Endometrial microvascular endothelial cells (primary cell): ENCODE data around the gene GHR. TPM values are rescaled to one million over a fixed set of nuclear protein-coding genes. Genes with fewer than 3 reads are reported as not detected.
"Not testable (repeated sequence)": the region's sequence is repeated elsewhere in the genome, so short reads cannot be mapped to it uniquely, and the experiment has no call there.

Experiments
- in situ Hi-C: cut with HindIII; loops from 2 replicates; pipeline ENCODE4 v1.10.0; 2017; ENCODE audit warnings: low sequenced_read_pairs, low pct_unique_long_range_greater_than_20kb; ENCODE audit errors: inconsistent ontology term
- total RNA-seq: library from RNA; depleted of rRNA; stranded (reverse); fragments of >200 nt; gene quantifications from one replicate; pipeline ENCODE4 v1.2.3, GENCODE V29; 2015; ENCODE audit errors: inconsistent ontology term

GHR gene
- total RNA-seq, 1 donor from 2014 or later, result 2.2 TPM

DNA sequence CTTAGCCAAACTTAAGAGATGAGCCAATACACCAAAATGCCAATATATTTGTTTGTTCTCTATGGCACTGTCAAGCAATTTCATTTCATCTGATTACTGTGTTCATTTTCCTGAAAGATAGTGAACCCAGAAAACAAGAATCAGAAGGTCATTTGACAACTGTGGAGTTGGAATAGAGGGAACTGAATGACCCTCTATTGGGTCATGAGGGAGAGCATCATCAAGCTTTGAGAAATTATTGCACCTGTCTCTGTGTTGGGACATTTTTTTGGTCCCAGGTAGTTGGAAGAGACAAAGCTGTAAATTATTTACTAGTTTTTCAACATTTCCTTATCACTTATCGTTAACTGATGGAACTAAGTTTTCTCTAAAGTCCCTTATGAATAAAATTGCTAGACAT is 129.4 kb downstream of the GHR start:
- in situ Hi-C loops, result no loop called here

DNA sequence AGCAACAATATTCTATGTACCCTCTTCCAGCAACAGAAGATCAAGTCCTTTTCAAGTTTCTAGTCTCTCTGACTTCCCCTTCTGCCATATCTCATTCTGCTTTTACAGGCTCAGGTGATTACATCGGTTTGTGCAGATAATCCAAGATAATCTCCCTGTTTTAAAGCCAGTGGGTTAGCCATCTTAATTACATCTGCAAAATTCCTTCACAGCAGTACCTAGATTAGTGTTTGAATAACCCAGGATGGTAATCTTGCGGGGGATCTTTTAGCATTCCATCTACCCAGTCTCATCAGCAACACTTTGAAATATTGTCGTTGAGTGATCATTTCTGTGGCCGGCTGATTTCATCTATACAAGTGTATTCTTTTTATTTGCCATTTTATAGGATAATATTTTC is 130.2 kb downstream of the GHR start:
- in situ Hi-C loops, result no loop called here

DNA sequence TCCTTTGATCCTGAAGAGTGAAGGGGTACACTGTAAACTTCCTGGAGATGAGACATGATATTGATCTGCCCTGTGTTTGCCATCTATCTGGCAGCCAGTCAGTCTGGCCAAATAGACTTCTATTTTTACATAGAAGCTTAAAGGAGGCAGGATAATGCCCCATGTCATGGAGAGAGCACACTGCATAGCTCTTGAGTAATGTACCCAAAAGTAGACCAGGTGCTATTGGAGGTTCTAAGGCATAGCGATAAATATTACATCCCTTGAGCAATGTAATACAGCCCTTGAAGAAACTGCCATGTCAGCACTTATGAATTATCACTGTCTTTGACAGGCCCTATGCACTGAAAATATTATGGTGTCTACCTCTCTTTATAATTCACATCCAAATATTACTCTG is 131.8 kb downstream of the GHR start:
- in situ Hi-C loops, result no loop called here

DNA sequence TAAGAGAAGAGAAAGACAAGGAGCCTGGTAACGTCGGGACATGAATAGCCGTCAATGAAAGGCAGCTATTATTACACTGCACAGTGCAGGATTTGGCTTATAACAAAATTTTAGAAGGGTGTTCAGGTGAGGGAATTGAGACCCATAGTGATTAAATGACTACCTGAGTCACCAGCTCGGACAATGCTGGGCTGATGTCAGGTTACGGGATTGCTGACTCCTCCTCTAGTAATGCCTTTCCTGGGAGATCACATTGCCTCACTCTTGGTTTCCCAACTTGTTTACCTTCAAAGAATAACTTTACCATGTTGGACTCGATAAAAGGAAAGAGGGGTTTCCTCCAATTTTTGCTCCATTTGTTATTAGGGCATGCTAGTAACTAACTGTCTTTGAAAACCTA is 132.6 kb downstream of the GHR start:
- in situ Hi-C loops, result no loop called here

DNA sequence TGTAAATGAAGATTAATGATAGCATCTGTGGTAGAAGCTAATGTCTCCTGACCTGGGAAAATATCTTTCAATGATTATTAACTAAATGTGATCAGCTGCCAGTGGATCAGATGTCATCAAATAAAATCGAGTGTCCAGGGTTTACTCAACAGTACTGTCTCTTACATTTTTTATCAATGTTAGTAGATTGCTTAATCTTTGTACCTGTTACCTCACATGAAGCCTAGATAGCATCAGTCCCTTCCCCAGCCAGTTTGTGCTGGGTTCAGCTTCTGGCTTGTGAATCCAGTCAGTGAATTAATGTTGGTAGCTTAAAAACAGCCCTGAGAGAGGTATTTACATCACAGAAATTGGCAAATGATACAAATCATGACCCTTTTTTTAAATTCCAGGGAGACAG is 134.4 kb downstream of the GHR start:
- in situ Hi-C loops, result no loop called here

DNA sequence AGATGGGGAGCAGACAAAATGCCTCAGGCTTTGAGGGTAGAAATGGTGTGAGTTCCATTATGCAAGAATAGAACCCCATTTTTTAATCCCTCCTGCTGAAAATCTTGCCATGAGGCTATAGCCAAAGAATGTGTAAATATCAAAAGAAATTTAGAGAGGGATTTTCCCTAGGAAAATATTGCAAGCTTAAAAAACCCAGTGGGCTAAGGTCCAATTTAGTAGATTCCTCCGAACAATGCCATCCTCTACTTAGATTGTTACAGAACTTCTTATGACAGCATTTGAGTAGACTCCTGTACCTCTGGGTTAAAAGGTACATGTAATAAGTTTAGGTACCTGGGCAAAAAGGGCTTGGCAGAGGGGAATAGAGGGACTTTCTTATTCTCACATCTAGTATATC is 138.4 kb downstream of the GHR start:
- in situ Hi-C loops, result no loop called here

- in situ Hi-C loops, result no loop called here
Measured at GRCh38 chr5:42564689-42565356, 141.6 kb downstream of the GHR start.

GRCh38 chr5:42566652-42567295 is 143.5 kb downstream of the GHR start:
- in situ Hi-C loops, result no loop called here

- in situ Hi-C loops, result no loop called here
Measured at GRCh38 chr5:42569325-42569724, 146.1 kb downstream of the GHR start.

- in situ Hi-C loops, result no loop called here
Measured at GRCh38 chr5:42569953-42570548, 146.8 kb downstream of the GHR start.

- in situ Hi-C loops, result no loop called here
Measured at GRCh38 chr5:42570966-42571960, 148.0 kb downstream of the GHR start.

- in situ Hi-C loops, result no loop called here
Measured at GRCh38 chr5:42572313-42572712, 149.1 kb downstream of the GHR start.

GRCh38 chr5:42573386-42573785 is 150.1 kb downstream of the GHR start:
- in situ Hi-C loops, result no loop called here

DNA sequence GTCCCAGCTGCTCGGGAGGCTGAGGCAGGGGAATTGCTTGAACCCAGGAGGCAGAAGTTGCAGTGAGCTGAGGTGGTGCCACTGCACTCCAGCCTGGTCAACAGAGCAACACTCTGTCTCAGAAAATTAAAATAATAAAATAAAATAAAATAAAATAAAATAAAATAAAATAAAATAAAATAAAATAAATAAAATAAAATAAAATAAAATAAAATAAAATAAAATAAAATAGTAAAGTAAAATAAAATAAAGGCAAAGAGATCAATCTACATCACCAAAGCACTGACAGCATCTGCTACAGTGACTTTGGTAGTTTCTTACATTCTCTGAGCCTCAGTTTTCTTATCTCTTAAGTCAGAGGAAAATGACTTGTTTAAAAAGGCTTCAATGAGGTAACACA is 152.7 kb downstream of the GHR start:
- in situ Hi-C loops, result not testable (repeated sequence)

GRCh38 chr5:42578901-42579300 is 155.7 kb downstream of the GHR start:
- in situ Hi-C loops, result not testable (repeated sequence)

GRCh38 chr5:42579320-42579719 is 156.1 kb downstream of the GHR start:
- in situ Hi-C loops, result no loop called here

- in situ Hi-C loops, result no loop called here
Measured at GRCh38 chr5:42581845-42582244, 158.6 kb downstream of the GHR start.

DNA sequence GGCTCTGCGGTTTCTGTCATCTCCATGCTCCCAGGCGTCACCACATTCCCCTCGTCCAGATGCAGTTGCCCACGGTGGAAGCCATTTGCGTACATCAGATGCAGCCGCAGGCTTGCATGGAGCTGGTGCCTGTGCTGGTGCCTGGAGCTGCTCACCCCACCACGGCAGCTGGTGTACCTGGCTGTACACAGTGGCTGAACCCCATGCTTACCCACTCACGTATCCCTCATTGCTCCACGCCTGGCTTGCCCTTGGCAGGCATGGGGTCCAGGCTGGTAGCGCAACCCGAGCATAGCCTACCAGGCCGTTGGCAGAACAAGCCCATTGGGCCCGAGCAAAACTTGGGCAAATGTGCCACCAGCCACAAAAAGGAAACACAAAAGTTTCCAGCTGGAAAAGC is 159.5 kb downstream of the GHR start:
- in situ Hi-C loops, result no loop called here

- in situ Hi-C loops, result no loop called here
Measured at GRCh38 chr5:42583322-42583721, 160.1 kb downstream of the GHR start.
